Measurements from ENCODE around the gene NME7. TPM values are rescaled to one million over a fixed set of nuclear protein-coding genes. Genes with fewer than 3 reads are reported as not detected.

NME7 gene
- total RNA-seq, 1 donor, result 4.0 TPM

- H3K27me3 ChIP-seq (ENCODE audit: insufficient read depth, low read length), result no peaks in the 10 kb centered on the region
- no peak overlapping the region for H3K4me3 ChIP-seq (ENCODE audit: low read length)
- H3K9me3 ChIP-seq (ENCODE audit: low read depth, low read length), result no peaks in the 10 kb centered on the region
- no peaks in the 10 kb centered on the region for H3K4me1 ChIP-seq (ENCODE audit: insufficient read depth, low read length)
These were observed 121.9 kb downstream of the NME7 start for GRCh38 chr1:169245706-169246105.

- Histone ChIP-seq H3K27me3 (ENCODE audit: insufficient read depth, low read length) (no peaks in the 10 kb centered on the region), H3K9me3 (ENCODE audit: low read depth, low read length) (no peaks in the 10 kb centered on the region), H3K4me3 (ENCODE audit: low read length) (no peak overlapping the region), H3K4me1 (ENCODE audit: insufficient read depth, low read length) (no peaks in the 10 kb centered on the region)
These were observed 127.0 kb downstream of the NME7 start for GRCh38 chr1:169240449-169241232.

GRCh38 chr1:169236880-169237279 is 130.7 kb downstream of the NME7 start:
- no peaks in the 10 kb centered on the region for H3K4me1 ChIP-seq (ENCODE audit: insufficient read depth, low read length)
- H3K27me3 ChIP-seq (ENCODE audit: insufficient read depth, low read length), result no peaks in the 10 kb centered on the region
- H3K4me3 ChIP-seq (ENCODE audit: low read length), result no peak overlapping the region
- H3K9me3 ChIP-seq (ENCODE audit: low read depth, low read length), result no peaks in the 10 kb centered on the region

- Histone ChIP-seq H3K27me3 (ENCODE audit: insufficient read depth, low read length) (no peaks in the 10 kb centered on the region), H3K4me3 (ENCODE audit: low read length) (no peak overlapping the region), H3K4me1 (ENCODE audit: insufficient read depth, low read length) (no peaks in the 10 kb centered on the region), H3K9me3 (ENCODE audit: low read depth, low read length) (no peaks in the 10 kb centered on the region)
These were observed 131.5 kb downstream of the NME7 start for GRCh38 chr1:169236143-169236542.

- H3K4me3 ChIP-seq (ENCODE audit: low read length), result no peak overlapping the region
- H3K4me1 ChIP-seq (ENCODE audit: insufficient read depth, low read length), result no peaks in the 10 kb centered on the region
- H3K27me3 ChIP-seq (ENCODE audit: insufficient read depth, low read length), result no peaks in the 10 kb centered on the region
- H3K9me3 ChIP-seq (ENCODE audit: low read depth, low read length), result no peaks in the 10 kb centered on the region
These were observed 132.0 kb downstream of the NME7 start for GRCh38 chr1:169235568-169235967.

- H3K9me3 ChIP-seq (ENCODE audit: low read depth, low read length), result no peaks in the 10 kb centered on the region
- H3K27me3 ChIP-seq (ENCODE audit: insufficient read depth, low read length), result no peaks in the 10 kb centered on the region
- H3K4me3 ChIP-seq (ENCODE audit: low read length), result no peak overlapping the region
- H3K4me1 ChIP-seq (ENCODE audit: insufficient read depth, low read length), result no peaks in the 10 kb centered on the region
These were observed 132.8 kb downstream of the NME7 start for GRCh38 chr1:169234780-169235179.

GRCh38 chr1:169217636-169218035 is 150.0 kb downstream of the NME7 start:
- no peaks in the 10 kb centered on the region for H3K27me3 ChIP-seq (ENCODE audit: insufficient read depth, low read length)
- H3K4me1 ChIP-seq (ENCODE audit: insufficient read depth, low read length), result peaks cover 9% of the 10 kb centered on the region
- no peaks in the 10 kb centered on the region for H3K9me3 ChIP-seq (ENCODE audit: low read depth, low read length)
- no peak overlapping the region for H3K4me3 ChIP-seq (ENCODE audit: low read length)

GRCh38 chr1:169214598-169214997 is 153.0 kb downstream of the NME7 start:
- no peak overlapping the region for H3K4me3 ChIP-seq (ENCODE audit: low read length)
- H3K27me3 ChIP-seq (ENCODE audit: insufficient read depth, low read length), result no peaks in the 10 kb centered on the region
- H3K9me3 ChIP-seq (ENCODE audit: low read depth, low read length), result no peaks in the 10 kb centered on the region
- peaks cover 9% of the 10 kb centered on the region for H3K4me1 ChIP-seq (ENCODE audit: insufficient read depth, low read length)

GRCh38 chr1:169212088-169212487 is 155.5 kb downstream of the NME7 start:
- H3K4me1 ChIP-seq (ENCODE audit: insufficient read depth, low read length), result no peaks in the 10 kb centered on the region
- no peak overlapping the region for H3K4me3 ChIP-seq (ENCODE audit: low read length)
- H3K9me3 ChIP-seq (ENCODE audit: low read depth, low read length), result no peaks in the 10 kb centered on the region
- no peaks in the 10 kb centered on the region for H3K27me3 ChIP-seq (ENCODE audit: insufficient read depth, low read length)

GRCh38 chr1:169207797-169208520 is 159.6 kb downstream of the NME7 start:
- H3K9me3 ChIP-seq (ENCODE audit: low read depth, low read length), result no peaks in the 10 kb centered on the region
- H3K4me1 ChIP-seq (ENCODE audit: insufficient read depth, low read length), result no peaks in the 10 kb centered on the region
- no peak overlapping the region for H3K4me3 ChIP-seq (ENCODE audit: low read length)
- no peaks in the 10 kb centered on the region for H3K27me3 ChIP-seq (ENCODE audit: insufficient read depth, low read length)

- no peaks in the 10 kb centered on the region for H3K27me3 ChIP-seq (ENCODE audit: insufficient read depth, low read length)
These were observed 163.4 kb downstream of the NME7 start for GRCh38 chr1:169204157-169204556.

GRCh38 chr1:169202791-169203665 is 164.6 kb downstream of the NME7 start:
- Histone ChIP-seq H3K4me3 (ENCODE audit: low read length) (no peak overlapping the region), H3K27me3 (ENCODE audit: insufficient read depth, low read length) (no peaks in the 10 kb centered on the region), H3K9me3 (ENCODE audit: low read depth, low read length) (no peaks in the 10 kb centered on the region), H3K4me1 (ENCODE audit: insufficient read depth, low read length) (no peaks in the 10 kb centered on the region)

More at GRCh38 chr1:169204157-169204556, 163.4 kb downstream of the NME7 start:
- no peaks in the 10 kb centered on the region for H3K9me3 ChIP-seq (ENCODE audit: low read depth, low read length)
- H3K4me3 ChIP-seq (ENCODE audit: low read length), result no peak overlapping the region
- no peaks in the 10 kb centered on the region for H3K4me1 ChIP-seq (ENCODE audit: insufficient read depth, low read length)

GRCh38 chr1:169201084-169201619 is 166.4 kb downstream of the NME7 start:
- no peaks in the 10 kb centered on the region for H3K27me3 ChIP-seq (ENCODE audit: insufficient read depth, low read length)

GRCh38 chr1:169200319-169200718 is 167.3 kb downstream of the NME7 start:
- Histone ChIP-seq H3K27me3 (ENCODE audit: insufficient read depth, low read length) (no peaks in the 10 kb centered on the region), H3K9me3 (ENCODE audit: low read depth, low read length) (peaks cover 4% of the 10 kb centered on the region), H3K4me1 (ENCODE audit: insufficient read depth, low read length) (no peaks in the 10 kb centered on the region), H3K4me3 (ENCODE audit: low read length) (no peak overlapping the region)

More at GRCh38 chr1:169201084-169201619, 166.4 kb downstream of the NME7 start:
- no peak overlapping the region for H3K4me3 ChIP-seq (ENCODE audit: low read length)
- H3K9me3 ChIP-seq (ENCODE audit: low read depth, low read length), result peaks cover 4% of the 10 kb centered on the region
- H3K4me1 ChIP-seq (ENCODE audit: insufficient read depth, low read length), result no peaks in the 10 kb centered on the region

- Histone ChIP-seq H3K27me3 (ENCODE audit: insufficient read depth, low read length) (no peaks in the 10 kb centered on the region), H3K4me3 (ENCODE audit: low read length) (no peak overlapping the region), H3K4me1 (ENCODE audit: insufficient read depth, low read length) (no peaks in the 10 kb centered on the region), H3K9me3 (ENCODE audit: low read depth, low read length) (peaks cover 4% of the 10 kb centered on the region)
These were observed 171.0 kb downstream of the NME7 start for GRCh38 chr1:169196581-169196980.
